Retinal pigment epithelial cell (primary cell): Measurements from ENCODE around the gene OGN.

Experiments
- DNase-seq: peaks from one replicate; pipeline ENCODE4 v3.0.0-alpha.2; 2010; ENCODE audit warnings: low read depth
- H3K4me3 ChIP-seq: 2 replicates; pipeline ENCODE4 v1.5.1; 2011; ENCODE audit warnings: mild to moderate bottlenecking, low read length, control low read depth, moderate library complexity
- TF ChIP-seq, protein P1 (sequence below): conservative IDR thresholded peaks from 2 replicates; pipeline ENCODE4 v1.5.1; 2011; ENCODE audit warnings: low read depth, low read length, control low read depth, inconsistent platforms

Gene OGN

DNA sequence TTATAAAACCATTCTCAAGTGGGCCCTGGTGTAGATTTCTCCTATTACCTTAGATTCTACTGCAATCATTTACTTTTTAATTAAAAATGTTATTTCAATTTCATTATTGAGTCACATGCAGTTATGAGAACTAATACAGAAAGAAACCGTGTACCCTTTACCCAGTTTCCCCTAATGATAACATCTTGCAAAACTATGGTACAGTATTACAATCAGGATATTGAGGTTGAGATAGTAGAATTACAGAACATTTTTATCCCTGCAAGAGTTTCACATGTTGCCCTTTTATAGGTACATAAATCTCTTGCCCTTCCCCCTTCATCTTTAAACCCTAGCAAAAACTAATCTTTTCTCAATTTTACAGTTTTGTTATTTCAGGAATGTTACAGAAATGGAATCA, 30.9 kb upstream of the OGN start:
- DNase-seq, result no peak
- TF ChIP-seq, protein P1, sequence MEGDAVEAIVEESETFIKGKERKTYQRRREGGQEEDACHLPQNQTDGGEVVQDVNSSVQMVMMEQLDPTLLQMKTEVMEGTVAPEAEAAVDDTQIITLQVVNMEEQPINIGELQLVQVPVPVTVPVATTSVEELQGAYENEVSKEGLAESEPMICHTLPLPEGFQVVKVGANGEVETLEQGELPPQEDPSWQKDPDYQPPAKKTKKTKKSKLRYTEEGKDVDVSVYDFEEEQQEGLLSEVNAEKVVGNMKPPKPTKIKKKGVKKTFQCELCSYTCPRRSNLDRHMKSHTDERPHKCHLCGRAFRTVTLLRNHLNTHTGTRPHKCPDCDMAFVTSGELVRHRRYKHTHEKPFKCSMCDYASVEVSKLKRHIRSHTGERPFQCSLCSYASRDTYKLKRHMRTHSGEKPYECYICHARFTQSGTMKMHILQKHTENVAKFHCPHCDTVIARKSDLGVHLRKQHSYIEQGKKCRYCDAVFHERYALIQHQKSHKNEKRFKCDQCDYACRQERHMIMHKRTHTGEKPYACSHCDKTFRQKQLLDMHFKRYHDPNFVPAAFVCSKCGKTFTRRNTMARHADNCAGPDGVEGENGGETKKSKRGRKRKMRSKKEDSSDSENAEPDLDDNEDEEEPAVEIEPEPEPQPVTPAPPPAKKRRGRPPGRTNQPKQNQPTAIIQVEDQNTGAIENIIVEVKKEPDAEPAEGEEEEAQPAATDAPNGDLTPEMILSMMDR, result no peak
- H3K4me3 ChIP-seq, result no peak overlapping the region

DNA sequence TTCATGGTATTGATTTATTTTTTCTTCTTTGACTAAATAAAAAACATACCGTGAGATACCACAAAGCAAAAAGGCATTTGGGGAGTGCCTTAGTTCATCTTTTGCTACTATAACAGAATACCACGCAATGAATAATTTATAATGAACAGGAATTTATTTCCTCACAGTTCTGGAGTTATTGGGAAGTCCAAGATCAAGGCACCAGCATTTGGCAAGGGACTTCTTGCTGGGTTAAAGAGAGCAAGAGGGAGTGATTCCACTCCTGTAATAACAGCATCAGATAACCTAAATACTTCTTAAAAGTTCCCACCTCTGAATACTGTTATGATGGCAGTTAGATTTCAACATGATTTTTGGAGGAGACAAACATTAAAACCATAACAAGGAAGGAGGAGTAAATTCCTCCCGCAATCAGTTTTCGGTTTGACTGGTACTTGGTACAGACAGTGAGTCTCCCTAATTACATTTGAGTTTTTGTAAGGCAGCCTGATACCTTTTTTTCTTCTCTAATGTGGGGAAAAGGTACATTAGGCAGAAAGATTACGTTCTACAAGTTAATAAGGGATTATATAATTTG, 28.7 kb upstream of the OGN start:
- TF ChIP-seq, protein P1, result no peak

DNA sequence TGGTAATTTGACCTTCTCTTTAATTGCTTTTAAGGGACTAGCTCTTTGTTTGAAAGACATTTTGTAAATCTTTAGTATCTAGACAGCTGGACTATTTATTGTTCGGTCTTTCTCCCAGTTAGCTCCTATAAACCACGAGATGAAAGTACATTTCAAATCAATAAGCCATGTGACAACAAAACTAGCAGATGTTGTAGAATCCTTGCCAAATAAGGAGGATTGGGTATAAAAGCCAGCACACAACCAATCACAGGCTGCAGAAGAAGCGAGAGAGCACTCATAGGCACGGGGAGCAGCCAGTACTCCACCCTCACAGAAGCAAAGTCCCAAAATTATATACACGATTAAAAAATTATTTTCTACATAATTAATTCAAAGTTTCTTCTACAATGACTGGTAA, 28.0 kb upstream of the OGN start:
- DNase-seq, result no peak
- TF ChIP-seq, protein P1, result no peak
- no peak overlapping the region for H3K4me3 ChIP-seq

More for the DNA sequence above, 28.7 kb upstream of the OGN start:
- no peak overlapping the region for H3K4me3 ChIP-seq
- DNase-seq, result no peak

DNA sequence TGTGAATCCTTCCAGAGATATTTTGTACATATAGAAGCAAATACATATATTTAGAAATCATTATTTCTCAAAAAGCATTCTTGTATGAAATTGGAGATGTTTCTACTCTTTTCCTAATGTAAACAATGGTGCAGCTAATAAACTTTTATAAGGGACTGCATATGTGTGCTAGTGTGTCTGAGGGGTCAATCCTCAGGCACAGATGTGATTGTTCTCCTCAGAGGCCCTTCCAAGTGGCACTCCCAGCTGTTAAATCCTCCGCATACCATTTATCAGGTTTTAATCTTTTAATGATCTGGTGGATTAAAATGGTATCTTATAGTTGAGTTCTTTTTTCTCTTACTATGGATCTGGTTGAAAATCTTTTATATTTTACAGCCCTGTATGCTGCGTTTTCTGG, 25.5 kb upstream of the OGN start:
- no peak overlapping the region for H3K4me3 ChIP-seq
- TF ChIP-seq, protein P1, result no peak
- no peak for DNase-seq

DNA sequence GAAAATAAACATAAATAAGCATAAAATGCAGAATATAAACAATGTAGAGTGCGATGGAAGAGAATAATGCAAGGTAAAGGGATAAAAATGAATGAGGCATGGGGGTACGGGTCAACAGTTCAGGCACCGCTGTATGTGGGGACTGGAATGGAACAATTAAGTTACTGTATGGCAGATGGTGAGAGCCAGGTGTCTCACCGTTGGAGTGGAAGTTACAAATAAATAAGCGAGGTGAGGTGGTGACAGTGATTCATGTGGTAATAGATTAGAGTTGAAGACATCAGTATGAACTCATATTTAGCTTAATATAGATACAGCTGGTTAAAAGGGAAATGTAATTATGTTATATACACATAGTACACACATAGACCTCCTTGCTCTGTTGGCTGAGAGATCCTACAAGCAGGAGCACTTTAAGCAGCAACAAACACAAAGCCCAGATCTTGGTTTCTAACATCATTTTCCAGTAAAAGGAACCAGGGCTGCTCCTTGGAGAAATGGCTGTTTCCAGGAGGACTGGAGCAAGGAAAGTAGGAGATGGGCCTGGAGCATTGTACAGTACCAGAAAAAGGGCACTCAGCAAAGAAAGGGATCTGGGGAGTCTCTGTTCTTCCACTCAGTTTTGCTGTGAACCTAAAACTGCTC, 22.2 kb upstream of the OGN start:
- no peak overlapping the region for H3K4me3 ChIP-seq
- TF ChIP-seq, protein P1, result no peak
- no peak for DNase-seq

DNA sequence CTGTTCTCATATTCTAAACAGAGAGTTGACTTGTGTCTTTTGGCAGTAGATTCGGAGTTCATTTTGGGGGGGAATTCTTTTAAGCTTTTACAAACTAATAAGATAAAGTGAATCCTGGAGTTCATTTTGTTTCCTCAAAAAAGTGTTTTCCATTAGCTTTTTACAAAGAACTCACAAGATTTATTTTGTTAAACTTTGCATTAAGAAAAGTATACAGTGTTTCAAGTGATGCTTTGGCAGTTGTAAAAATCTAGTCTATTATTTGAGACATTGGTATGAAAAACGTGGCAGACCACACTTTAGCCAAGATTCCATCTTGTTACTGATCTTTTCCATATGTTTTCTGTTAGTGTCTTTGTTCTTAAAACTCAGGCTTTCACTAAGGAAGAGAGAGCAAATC, 21.1 kb upstream of the OGN start:
- DNase-seq, result no peak
- TF ChIP-seq, protein P1, result no peak
- H3K4me3 ChIP-seq, result no peak overlapping the region

DNA sequence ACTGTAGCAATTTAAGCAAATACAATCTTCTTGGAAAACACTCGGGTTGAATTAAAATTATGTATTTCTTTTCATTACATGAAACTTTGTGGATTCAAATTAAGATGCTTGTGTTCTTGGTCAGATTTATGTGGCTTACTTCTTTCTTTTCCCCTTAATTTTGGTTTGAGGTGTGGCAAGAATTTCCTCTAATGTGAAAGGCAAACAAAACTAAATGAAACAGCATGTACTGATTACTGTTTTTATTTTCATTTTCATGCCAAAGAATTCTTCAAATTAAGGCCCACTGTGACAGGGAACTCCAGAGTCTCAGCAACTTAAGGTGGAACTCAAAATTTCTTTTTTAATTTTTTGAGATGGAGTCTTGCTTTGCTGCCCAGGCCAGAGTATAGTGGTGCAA, 20.0 kb upstream of the OGN start, which contains the start of gene OMD:
OMD (minus strand) TSS at position 132 of the 400 bp plus-strand sequence. CDS start 6,913 bp downstream, outside the sequence.
- no peak within 1 kb of the TSS for H3K4me3 ChIP-seq
- DNase-seq, result no peak
- TF ChIP-seq, protein P1, result no peak
